ENCODE data around the gene IQCF2. TPM values are rescaled to one million over a fixed set of nuclear protein-coding genes. Genes with fewer than 3 reads are reported as not detected.

IQCF2 gene
- total and polyA plus RNA-seq, 12 donors: not detected

- no peak for DNase-seq
- H3K27me3 ChIP-seq: peaks cover 0 to 9% (median 0%) of the 10 kb centered on the region in 7 donors
- TF ChIP-seq CTCF (IDR thresholded peaks at IDR 0.05): no peak
- intact Hi-C loops (cut with DNase I): no loop called here
- 72 to 74% methylated on average over 1 of the region's 1 CpG for WGBS, 2 donors
- H3K9me3 ChIP-seq: peaks cover 0 to 23% (median 10%) of the 10 kb centered on the region in 11 donors
- no peak for ATAC-seq
- H3K27ac ChIP-seq: no peak overlapping the region
- H3K4me1 ChIP-seq: no peaks in the 10 kb centered on the region
- H3K36me3 ChIP-seq: no peaks in the 10 kb centered on the region
- no peak overlapping the region for H3K4me3 ChIP-seq
These were observed 33.1 kb upstream of the IQCF2 start for GRCh38 chr3:51828297-51828696.

GRCh38 chr3:51830345-51830744, 31.1 kb upstream of the IQCF2 start:
- ATAC-seq (no peak), DNase-seq (no peak)
- WGBS, 2 donors: 85 to 93% methylated on average over 13 of the region's 13 CpGs

GRCh38 chr3:51830836-51831385, 30.5 kb upstream of the IQCF2 start:
- Histone ChIP-seq H3K36me3 (no peaks in the 10 kb centered on the region), H3K27ac (no peak overlapping the region), H3K9me3 (peaks cover 0 to 23% (median 10%) of the 10 kb centered on the region in 11 donors), H3K27me3 (peaks cover 0 to 16% (median 0%) of the 10 kb centered on the region in 7 donors), H3K4me1 (no peaks in the 10 kb centered on the region), H3K4me3 (no peak overlapping the region)
- intact Hi-C loops (cut with DNase I): no loop called here
- 56 to 62% methylated on average over 4 of the region's 4 CpGs for WGBS, 2 donors
- ATAC-seq (no peak), DNase-seq (no peak)
- TF ChIP-seq CTCF (IDR thresholded peaks at IDR 0.05): no peak

More at GRCh38 chr3:51830345-51830744, 31.1 kb upstream of the IQCF2 start:
- intact Hi-C loops (cut with DNase I): no loop called here
- H3K27me3 ChIP-seq: peaks cover 0 to 11% (median 0%) of the 10 kb centered on the region in 7 donors
- H3K27ac ChIP-seq: no peak overlapping the region
- no peaks in the 10 kb centered on the region for H3K4me1 ChIP-seq
- TF ChIP-seq CTCF (IDR thresholded peaks at IDR 0.05): no peak
- H3K4me3 ChIP-seq: no peak overlapping the region
- H3K9me3 ChIP-seq: peaks cover 0 to 23% (median 10%) of the 10 kb centered on the region in 11 donors
- no peaks in the 10 kb centered on the region for H3K36me3 ChIP-seq

GRCh38 chr3:51836606-51837005, 24.8 kb upstream of the IQCF2 start:
- no peak for ATAC-seq
- Histone ChIP-seq H3K27me3 (peaks cover 0 to 43% (median 5%) of the 10 kb centered on the region in 7 donors), H3K9me3 (no peaks in the 10 kb centered on the region), H3K4me1 (no peaks in the 10 kb centered on the region), H3K4me3 (no peak overlapping the region), H3K36me3 (no peaks in the 10 kb centered on the region), H3K27ac (no peak overlapping the region)
- TF ChIP-seq CTCF (IDR thresholded peaks at IDR 0.05): no peak
- intact Hi-C loops (cut with DNase I): no loop called here
- DNase-seq: no peak
- WGBS, 2 donors: 81 to 83% methylated on average over 5 of the region's 5 CpGs

All from heart right ventricle (tissue), 16 donors.